ENCODE measurements around the gene MPND.

Gene MPND

DNA sequence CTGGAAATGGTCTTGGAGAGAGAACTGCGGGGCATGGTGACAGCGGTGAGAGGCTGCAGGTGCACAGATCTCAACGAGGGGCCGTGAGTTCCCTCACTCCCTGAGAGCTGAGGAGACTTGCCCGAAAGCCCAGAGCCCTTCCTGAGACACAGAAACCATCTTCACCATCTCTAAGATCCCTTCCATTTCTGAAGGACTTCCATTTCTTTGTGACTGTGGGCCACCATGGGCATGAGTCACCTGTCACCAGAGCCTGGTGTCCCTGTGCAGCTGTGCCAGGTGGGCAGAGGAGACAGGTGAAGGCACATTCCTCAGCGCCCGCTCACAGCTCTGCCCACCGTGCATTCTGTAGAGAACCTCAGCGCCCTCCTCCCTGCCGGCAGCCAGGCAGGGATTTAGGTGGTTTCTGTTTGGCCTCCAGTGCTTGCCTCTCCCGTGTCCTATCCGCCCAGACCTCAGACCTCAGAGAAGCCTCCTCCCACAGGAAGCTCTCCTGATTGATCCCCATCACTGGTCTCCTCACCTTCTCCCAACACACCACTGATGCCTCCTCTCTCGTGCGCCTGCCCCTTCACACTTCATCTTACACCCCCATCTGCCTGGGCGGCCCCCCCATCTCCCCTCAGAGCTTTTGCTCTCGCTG is 32.8 kb downstream of the MPND start:
- peak overlapping the region; percentile 35 for H4K8ac ChIP-seq (ENCODE audit: low read length)
- H3K4me2 ChIP-seq (ENCODE audit: low read length, poor library complexity, severe bottlenecking) = no peak overlapping the region
- no peak overlapping the region for H3K23ac ChIP-seq (ENCODE audit: low read length in 2 of 2)
- no peak overlapping the region for H2BK5ac ChIP-seq (ENCODE audit: low read depth, low read length, poor library complexity, severe bottlenecking)
- H2BK12ac ChIP-seq (ENCODE audit: low read length in 2 of 2) = no peak overlapping the region
- H4K91ac ChIP-seq (ENCODE audit: low read length) = no peak overlapping the region
- peaks cover 2 to 43% of the 10 kb centered on the region in 2 experiments for H3K36me3 ChIP-seq (ENCODE audit: control insufficient read depth in 1 of 2, insufficient read depth in 2 of 2, low read depth in 1 of 2, low read length in 2 of 2)
- H3K9ac ChIP-seq (ENCODE audit: low read length) = peak overlapping the region; percentile 88
- 83% methylated on average over 16 of the region's 16 CpGs for WGBS
- no peaks in the 10 kb centered on the region for H3K9me3 ChIP-seq (ENCODE audit: control insufficient read depth, low read length)
- no peak overlapping the region for H2AFZ ChIP-seq (ENCODE audit: low read depth, low read length)
- peaks cover 16% of the 10 kb centered on the region for H3K79me1 ChIP-seq (replicated peaks; ENCODE audit: low read length, poor library complexity, severe bottlenecking)
- no peak overlapping the region for H2AK5ac ChIP-seq (ENCODE audit: low read length, severe bottlenecking)
- peaks cover 89% of the 10 kb centered on the region for H3K4me1 ChIP-seq (ENCODE audit: control insufficient read depth, insufficient read depth, low read depth, low read length)
- H3K4ac ChIP-seq (ENCODE audit: low read depth in 1 of 2, low read length in 2 of 2) = no peak overlapping the region
- no peak overlapping the region for H2BK120ac ChIP-seq (ENCODE audit: low read depth, low read length)
- no peak overlapping the region for H2BK15ac ChIP-seq (ENCODE audit: low read depth, poor library complexity, severe bottlenecking)
- H3K4me3 ChIP-seq (ENCODE audit: insufficient read depth in 1 of 2, low read depth in 1 of 2, low read length in 2 of 2) = peak overlapping the region in 1 of 2 experiments; percentile 46
- no peak for DNase-seq
- no peak overlapping the region for H3K18ac ChIP-seq (ENCODE audit: low read depth in 1 of 2, low read length in 2 of 2)
- H3K14ac ChIP-seq (ENCODE audit: low read length in 2 of 2) = no peak overlapping the region
- H3K27me3 ChIP-seq (ENCODE audit: control insufficient read depth in 1 of 2, insufficient read depth in 1 of 2, low read length in 2 of 2) = no peaks in the 10 kb centered on the region
- peak overlapping the region; percentile 5 for H3K27ac ChIP-seq (ENCODE audit: low read length, poor library complexity, severe bottlenecking)

DNA sequence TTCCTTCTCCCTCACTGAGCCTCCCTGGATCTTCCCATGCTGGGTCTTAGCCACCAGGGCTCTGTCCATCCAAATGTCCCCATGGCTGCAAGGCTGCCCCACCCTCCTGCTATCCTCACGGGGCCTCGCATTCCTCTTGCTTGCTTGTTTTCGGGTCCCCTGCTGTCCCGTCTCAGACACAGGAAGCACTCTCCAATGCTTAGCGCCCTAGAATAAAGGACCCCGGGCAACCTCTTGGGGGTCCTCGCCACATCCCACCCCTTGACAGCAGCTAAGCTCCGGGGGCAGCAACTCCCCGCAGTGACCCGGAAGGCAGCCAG is 33.3 kb downstream of the MPND start:
- WGBS = 79% methylated on average over 10 of the region's 10 CpGs
- H2AFZ ChIP-seq (ENCODE audit: low read depth, low read length) = no peak overlapping the region
- no peak overlapping the region for H3K18ac ChIP-seq (ENCODE audit: low read depth in 1 of 2, low read length in 2 of 2)
- no peaks in the 10 kb centered on the region for H3K9me3 ChIP-seq (ENCODE audit: control insufficient read depth, low read length)
- H2BK15ac ChIP-seq (ENCODE audit: low read depth, poor library complexity, severe bottlenecking) = no peak overlapping the region
- H3K27me3 ChIP-seq (ENCODE audit: control insufficient read depth in 1 of 2, insufficient read depth in 1 of 2, low read length in 2 of 2) = no peaks in the 10 kb centered on the region
- H3K23ac ChIP-seq (ENCODE audit: low read length in 2 of 2) = no peak overlapping the region
- DNase-seq = no peak
- peaks cover 0 to 38% of the 10 kb centered on the region in 2 experiments for H3K36me3 ChIP-seq (ENCODE audit: control insufficient read depth in 1 of 2, insufficient read depth in 2 of 2, low read depth in 1 of 2, low read length in 2 of 2)
- H3K79me1 ChIP-seq (replicated peaks; ENCODE audit: low read length, poor library complexity, severe bottlenecking) = peaks cover 16% of the 10 kb centered on the region
- no peak overlapping the region for H3K14ac ChIP-seq (ENCODE audit: low read length in 2 of 2)
- no peak overlapping the region for H2BK12ac ChIP-seq (ENCODE audit: low read length in 2 of 2)
- no peak overlapping the region for H2AK5ac ChIP-seq (ENCODE audit: low read length, severe bottlenecking)
- H3K9ac ChIP-seq (ENCODE audit: low read length) = peak overlapping the region; percentile 88
- no peak overlapping the region for H3K4me3 ChIP-seq (ENCODE audit: insufficient read depth in 1 of 2, low read depth in 1 of 2, low read length in 2 of 2)
- H2BK5ac ChIP-seq (ENCODE audit: low read depth, low read length, poor library complexity, severe bottlenecking) = no peak overlapping the region
- H4K8ac ChIP-seq (ENCODE audit: low read length) = no peak overlapping the region
- H3K4me1 ChIP-seq (ENCODE audit: control insufficient read depth, insufficient read depth, low read depth, low read length) = peaks cover 84% of the 10 kb centered on the region
- H2BK120ac ChIP-seq (ENCODE audit: low read depth, low read length) = no peak overlapping the region
- no peak overlapping the region for H4K91ac ChIP-seq (ENCODE audit: low read length)
- H3K27ac ChIP-seq (ENCODE audit: low read length, poor library complexity, severe bottlenecking) = no peak overlapping the region
- no peak overlapping the region for H3K4ac ChIP-seq (ENCODE audit: low read depth in 1 of 2, low read length in 2 of 2)
- no peak overlapping the region for H3K4me2 ChIP-seq (ENCODE audit: low read length, poor library complexity, severe bottlenecking)

DNA sequence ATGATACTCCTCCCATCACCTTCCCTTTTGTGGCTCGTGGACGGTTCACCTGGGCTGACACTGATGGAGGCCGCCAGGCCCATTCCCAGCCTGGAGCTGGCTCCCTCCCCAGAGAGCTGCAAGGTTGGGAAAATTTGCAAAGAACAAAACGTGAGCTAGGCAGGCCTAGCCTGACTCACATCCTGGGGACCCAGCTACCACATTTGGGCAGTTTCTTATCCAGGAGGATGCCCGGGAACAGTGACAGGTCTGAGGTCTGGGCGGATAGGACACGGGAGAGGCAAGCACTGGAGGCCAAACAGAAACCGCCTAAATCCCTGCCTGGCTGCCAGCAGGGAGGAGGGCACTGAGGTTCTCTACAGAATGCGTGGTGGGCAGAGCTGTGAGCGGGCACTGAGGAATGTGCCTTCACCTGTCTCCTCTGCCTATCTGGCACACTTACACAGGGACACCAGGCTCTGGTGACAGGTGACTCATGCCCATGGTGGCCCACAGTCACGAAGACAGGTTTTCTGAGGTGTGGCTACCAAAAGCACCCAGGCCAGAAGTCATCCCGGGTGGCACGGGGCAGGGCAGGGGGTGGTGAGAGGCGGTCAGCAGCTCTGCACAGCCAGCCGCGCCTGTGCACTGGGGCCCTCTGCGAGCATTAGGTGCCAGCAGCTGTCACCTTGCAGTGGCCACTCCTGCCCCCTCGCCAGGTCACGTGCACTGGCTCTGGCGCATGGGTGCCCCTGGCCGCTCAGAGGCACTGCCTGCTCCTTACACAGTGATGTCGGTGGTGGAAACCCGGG is 33.8 kb downstream of the MPND start:
- H3K27ac ChIP-seq (ENCODE audit: low read length, poor library complexity, severe bottlenecking) = no peak overlapping the region
- H2BK5ac ChIP-seq (ENCODE audit: low read depth, low read length, poor library complexity, severe bottlenecking) = no peak overlapping the region
- no peak overlapping the region for H4K8ac ChIP-seq (ENCODE audit: low read length)
- no peak overlapping the region for H2BK120ac ChIP-seq (ENCODE audit: low read depth, low read length)
- no peak overlapping the region for H3K4ac ChIP-seq (ENCODE audit: low read depth in 1 of 2, low read length in 2 of 2)
- H3K9ac ChIP-seq (ENCODE audit: low read length) = peak overlapping the region; percentile 88
- peaks cover 0 to 35% of the 10 kb centered on the region in 2 experiments for H3K36me3 ChIP-seq (ENCODE audit: control insufficient read depth in 1 of 2, insufficient read depth in 2 of 2, low read depth in 1 of 2, low read length in 2 of 2)
- H3K4me2 ChIP-seq (ENCODE audit: low read length, poor library complexity, severe bottlenecking) = no peak overlapping the region
- H3K4me3 ChIP-seq (ENCODE audit: insufficient read depth in 1 of 2, low read depth in 1 of 2, low read length in 2 of 2) = no peak overlapping the region
- no peaks in the 10 kb centered on the region for H3K27me3 ChIP-seq (ENCODE audit: control insufficient read depth in 1 of 2, insufficient read depth in 1 of 2, low read length in 2 of 2)
- H3K14ac ChIP-seq (ENCODE audit: low read length in 2 of 2) = no peak overlapping the region
- H2AK5ac ChIP-seq (ENCODE audit: low read length, severe bottlenecking) = no peak overlapping the region
- H3K23ac ChIP-seq (ENCODE audit: low read length in 2 of 2) = peak overlapping the region in 1 of 2 experiments; percentile 23
- H2BK12ac ChIP-seq (ENCODE audit: low read length in 2 of 2) = no peak overlapping the region
- peaks cover 78% of the 10 kb centered on the region for H3K4me1 ChIP-seq (ENCODE audit: control insufficient read depth, insufficient read depth, low read depth, low read length)
- H2AFZ ChIP-seq (ENCODE audit: low read depth, low read length) = no peak overlapping the region
- H3K9me3 ChIP-seq (ENCODE audit: control insufficient read depth, low read length) = no peaks in the 10 kb centered on the region
- 85% methylated on average over 23 of the region's 23 CpGs for WGBS
- H3K18ac ChIP-seq (ENCODE audit: low read depth in 1 of 2, low read length in 2 of 2) = no peak overlapping the region
- no peak for DNase-seq
- no peak overlapping the region for H2BK15ac ChIP-seq (ENCODE audit: low read depth, poor library complexity, severe bottlenecking)
- H4K91ac ChIP-seq (ENCODE audit: low read length) = no peak overlapping the region
- peaks cover 14% of the 10 kb centered on the region for H3K79me1 ChIP-seq (replicated peaks; ENCODE audit: low read length, poor library complexity, severe bottlenecking)

DNA sequence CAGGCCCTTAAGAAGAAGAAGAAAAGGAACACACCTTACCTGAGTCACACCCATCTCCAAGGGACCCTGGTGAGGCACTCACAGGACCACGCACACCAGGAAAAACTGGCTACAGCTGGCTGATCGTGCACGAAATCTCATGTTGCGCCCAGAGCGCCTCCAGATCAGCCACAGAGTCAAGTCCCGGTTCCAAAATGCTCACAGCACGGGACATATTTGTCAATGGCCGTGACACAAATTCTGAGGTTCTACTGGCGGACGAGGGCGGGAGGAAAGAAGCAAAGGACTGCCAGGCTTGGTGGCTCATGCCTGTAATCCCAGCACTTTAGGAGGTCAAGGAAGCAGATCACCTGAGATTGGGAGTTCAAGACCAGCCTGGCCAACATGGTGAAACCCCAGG is 35.5 kb downstream of the MPND start:
- Histone ChIP-seq H2BK5ac (ENCODE audit: low read depth, low read length, poor library complexity, severe bottlenecking) (no peak overlapping the region), H3K4ac (ENCODE audit: low read depth in 1 of 2, low read length in 2 of 2) (no peak overlapping the region), H3K4me1 (ENCODE audit: control insufficient read depth, insufficient read depth, low read depth, low read length) (peaks cover 62% of the 10 kb centered on the region), H2BK12ac (ENCODE audit: low read length in 2 of 2) (no peak overlapping the region), H2BK120ac (ENCODE audit: low read depth, low read length) (no peak overlapping the region), H3K23ac (ENCODE audit: low read length in 2 of 2) (no peak overlapping the region), H3K9ac (ENCODE audit: low read length) (no peak overlapping the region), H3K18ac (ENCODE audit: low read depth in 1 of 2, low read length in 2 of 2) (no peak overlapping the region), H3K79me1 (replicated peaks; ENCODE audit: low read length, poor library complexity, severe bottlenecking) (peaks cover 11% of the 10 kb centered on the region), H4K91ac (ENCODE audit: low read length) (no peak overlapping the region), H3K4me2 (ENCODE audit: low read length, poor library complexity, severe bottlenecking) (no peak overlapping the region), H3K27me3 (ENCODE audit: control insufficient read depth in 1 of 2, insufficient read depth in 1 of 2, low read length in 2 of 2) (no peaks in the 10 kb centered on the region), H3K14ac (ENCODE audit: low read length in 2 of 2) (no peak overlapping the region), H2AK5ac (ENCODE audit: low read length, severe bottlenecking) (no peak overlapping the region), H2BK15ac (ENCODE audit: low read depth, poor library complexity, severe bottlenecking) (no peak overlapping the region), H4K8ac (ENCODE audit: low read length) (no peak overlapping the region), H3K9me3 (ENCODE audit: control insufficient read depth, low read length) (no peaks in the 10 kb centered on the region), H2AFZ (ENCODE audit: low read depth, low read length) (no peak overlapping the region), H3K4me3 (ENCODE audit: insufficient read depth in 1 of 2, low read depth in 1 of 2, low read length in 2 of 2) (no peak overlapping the region), H3K27ac (ENCODE audit: low read length, poor library complexity, severe bottlenecking) (peak overlapping the region; percentile 6), H3K36me3 (ENCODE audit: control insufficient read depth in 1 of 2, insufficient read depth in 2 of 2, low read depth in 1 of 2, low read length in 2 of 2) (peaks cover 9 to 31% of the 10 kb centered on the region in 2 experiments)
- DNase-seq = no peak
- 97% methylated on average over 11 of the region's 11 CpGs for WGBS

All from mesenchymal stem cell (in vitro differentiated cells and primary cell).